Embryonic facial prominence (tissue), 1 donor: ENCODE measurements around the gene FKBP9.
A peak's percentile ranks its signal among the peaks of the same experiment; 100 is the strongest.
"Not testable (repeated sequence)": the region's sequence is repeated elsewhere in the genome, so short reads cannot be mapped to it uniquely, and the experiment has no call there.

Experiments used
- DNase-seq: peaks from one replicate; pipeline ENCODE4 v3.0.0-alpha.2; 2016; ENCODE audit errors: extremely low spot score

The FKBP9 gene

GRCh38 chr7:32957326-32958045, at the start of gene FKBP9:
FKBP9 (plus strand) TSS chr7:32957440; CDS start chr7:32957574, 134 bp downstream.
- DNase-seq = peak; percentile 61

- no peak for DNase-seq
Observed at GRCh38 chr7:32910195-32910594, 47.0 kb upstream of the FKBP9 start.

- no peak for DNase-seq
Observed at GRCh38 chr7:32914184-32914583, 43.1 kb upstream of the FKBP9 start.

GRCh38 chr7:32915041-32915536, 42.2 kb upstream of the FKBP9 start:
- no peak for DNase-seq

GRCh38 chr7:32916006-32916405, 41.2 kb upstream of the FKBP9 start:
- no peak for DNase-seq

- not testable (repeated sequence) for DNase-seq
Observed at GRCh38 chr7:32916994-32917393, 40.2 kb upstream of the FKBP9 start.

GRCh38 chr7:32921896-32922295, 35.3 kb upstream of the FKBP9 start:
- DNase-seq = no peak

GRCh38 chr7:32928785-32929298, 28.4 kb upstream of the FKBP9 start:
- no peak for DNase-seq

GRCh38 chr7:32929430-32930143, 27.7 kb upstream of the FKBP9 start:
- DNase-seq = no peak

GRCh38 chr7:32930378-32930777, 26.9 kb upstream of the FKBP9 start:
- no peak for DNase-seq

- DNase-seq = no peak
Observed at GRCh38 chr7:32935558-32935957, 21.7 kb upstream of the FKBP9 start.

GRCh38 chr7:32936689-32937088, 20.6 kb upstream of the FKBP9 start:
- DNase-seq = no peak

GRCh38 chr7:32937344-32938174, 19.7 kb upstream of the FKBP9 start:
- DNase-seq = no peak

- no peak for DNase-seq
Observed at GRCh38 chr7:32941181-32941580, 16.1 kb upstream of the FKBP9 start.

- DNase-seq = no peak
Observed at GRCh38 chr7:32941681-32942414, 15.4 kb upstream of the FKBP9 start.

GRCh38 chr7:32942415-32943251, 14.6 kb upstream of the FKBP9 start:
- no peak for DNase-seq

- DNase-seq = no peak
Observed at GRCh38 chr7:32943252-32944030, 13.8 kb upstream of the FKBP9 start.

GRCh38 chr7:32947420-32947983, 9.7 kb upstream of the FKBP9 start:
- DNase-seq = no peak

- DNase-seq = no peak
Observed at GRCh38 chr7:32948202-32948601, 9.0 kb upstream of the FKBP9 start.
